GM12801 (cell line): ENCODE measurements around the gene PROZ.

Experiments
- TF ChIP-seq, protein P1 (sequence below): IDR thresholded peaks from one replicate; pipeline ENCODE4 v1.5.1; 2011; ENCODE audit warnings: control low read depth; ENCODE audit not compliant: insufficient read length; ENCODE audit errors: extremely low read depth

PROZ gene

DNA sequence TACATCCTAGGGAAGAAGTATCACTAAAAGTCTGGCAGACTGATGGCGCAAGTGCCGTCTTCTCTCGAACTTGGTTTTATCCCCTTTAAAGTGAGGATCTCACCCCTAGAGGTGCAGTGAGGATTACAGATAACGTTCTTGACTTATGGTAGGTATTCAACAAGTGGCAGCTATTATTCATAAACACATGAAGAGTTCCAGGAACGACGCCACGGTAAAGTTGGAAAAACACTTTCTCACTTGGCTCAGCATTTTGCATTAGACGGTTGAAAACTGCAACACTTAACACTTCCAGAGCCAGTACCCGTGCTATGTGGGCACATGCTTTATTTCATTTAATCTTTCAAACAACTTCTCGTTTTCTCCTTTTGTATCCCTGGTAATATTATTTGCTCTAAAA lies 8.7 kb downstream of the PROZ start:
- TF ChIP-seq, protein P1, sequence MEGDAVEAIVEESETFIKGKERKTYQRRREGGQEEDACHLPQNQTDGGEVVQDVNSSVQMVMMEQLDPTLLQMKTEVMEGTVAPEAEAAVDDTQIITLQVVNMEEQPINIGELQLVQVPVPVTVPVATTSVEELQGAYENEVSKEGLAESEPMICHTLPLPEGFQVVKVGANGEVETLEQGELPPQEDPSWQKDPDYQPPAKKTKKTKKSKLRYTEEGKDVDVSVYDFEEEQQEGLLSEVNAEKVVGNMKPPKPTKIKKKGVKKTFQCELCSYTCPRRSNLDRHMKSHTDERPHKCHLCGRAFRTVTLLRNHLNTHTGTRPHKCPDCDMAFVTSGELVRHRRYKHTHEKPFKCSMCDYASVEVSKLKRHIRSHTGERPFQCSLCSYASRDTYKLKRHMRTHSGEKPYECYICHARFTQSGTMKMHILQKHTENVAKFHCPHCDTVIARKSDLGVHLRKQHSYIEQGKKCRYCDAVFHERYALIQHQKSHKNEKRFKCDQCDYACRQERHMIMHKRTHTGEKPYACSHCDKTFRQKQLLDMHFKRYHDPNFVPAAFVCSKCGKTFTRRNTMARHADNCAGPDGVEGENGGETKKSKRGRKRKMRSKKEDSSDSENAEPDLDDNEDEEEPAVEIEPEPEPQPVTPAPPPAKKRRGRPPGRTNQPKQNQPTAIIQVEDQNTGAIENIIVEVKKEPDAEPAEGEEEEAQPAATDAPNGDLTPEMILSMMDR, result no peak

GRCh38 chr13:113167575-113167974 lies 9.1 kb downstream of the PROZ start:
- TF ChIP-seq, protein P1, result no peak

GRCh38 chr13:113168211-113168610 lies 9.8 kb downstream of the PROZ start:
- TF ChIP-seq, protein P1, result no peak

GRCh38 chr13:113169277-113170272 lies 11.1 kb downstream of the PROZ start:
- TF ChIP-seq, protein P1, result no peak

DNA sequence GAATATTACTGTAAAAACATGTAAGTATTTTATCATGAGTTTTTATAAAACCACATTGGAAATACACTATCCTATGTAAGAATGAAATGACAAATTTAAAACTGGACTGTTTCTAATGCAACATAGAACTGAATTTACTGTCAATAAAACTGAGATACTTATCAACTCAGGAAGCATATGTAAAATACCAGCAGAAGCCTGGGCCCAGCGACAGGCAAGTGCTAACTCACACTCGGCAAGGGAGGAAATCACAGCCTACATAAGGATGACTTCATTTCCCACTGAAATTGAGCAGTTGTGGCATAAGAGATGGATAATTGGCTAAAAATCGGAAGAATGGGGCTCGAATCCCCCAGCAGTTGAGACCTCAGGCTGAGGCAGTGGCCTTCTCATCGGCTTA lies 12.1 kb downstream of the PROZ start:
- TF ChIP-seq, protein P1, result no peak

DNA sequence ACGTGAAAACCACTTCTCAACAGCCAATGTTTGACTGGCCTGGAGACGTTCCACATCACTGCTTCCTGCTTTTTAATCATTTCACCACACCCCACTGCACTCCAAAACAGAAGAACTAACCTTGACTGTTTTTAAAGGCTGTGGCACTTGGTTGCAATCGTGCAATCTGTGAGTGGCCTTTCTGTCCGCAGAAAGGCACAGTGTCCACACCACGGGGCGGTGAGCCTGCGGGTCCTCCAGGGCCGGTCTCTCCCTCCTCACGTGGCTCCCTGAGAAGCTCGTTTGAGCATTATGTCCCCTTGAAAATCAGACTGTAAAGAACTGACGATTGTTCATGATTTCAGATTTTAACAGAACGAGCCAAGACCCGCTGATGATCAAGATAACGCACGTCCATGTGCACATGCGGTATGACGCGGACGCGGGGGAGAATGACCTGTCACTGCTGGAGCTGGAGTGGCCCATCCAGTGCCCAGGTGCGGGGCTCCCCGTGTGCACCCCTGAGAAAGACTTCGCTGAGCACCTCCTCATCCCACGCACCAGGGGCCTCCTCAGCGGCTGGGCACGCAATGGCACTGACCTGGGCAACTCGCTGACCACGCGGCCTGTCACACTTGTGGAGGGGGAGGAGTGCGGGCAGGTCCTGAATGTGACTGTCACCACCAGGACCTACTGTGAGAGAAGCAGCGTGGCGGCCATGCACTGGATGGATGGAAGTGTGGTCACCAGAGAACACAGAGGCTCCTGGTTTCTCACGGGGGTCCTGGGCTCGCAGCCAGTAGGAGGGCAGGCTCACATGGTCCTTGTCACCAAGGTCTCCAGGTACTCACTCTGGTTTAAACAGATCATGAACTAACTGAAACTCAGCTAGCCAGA lies 13.0 kb downstream of the PROZ start:
- TF ChIP-seq, protein P1, result no peak

DNA sequence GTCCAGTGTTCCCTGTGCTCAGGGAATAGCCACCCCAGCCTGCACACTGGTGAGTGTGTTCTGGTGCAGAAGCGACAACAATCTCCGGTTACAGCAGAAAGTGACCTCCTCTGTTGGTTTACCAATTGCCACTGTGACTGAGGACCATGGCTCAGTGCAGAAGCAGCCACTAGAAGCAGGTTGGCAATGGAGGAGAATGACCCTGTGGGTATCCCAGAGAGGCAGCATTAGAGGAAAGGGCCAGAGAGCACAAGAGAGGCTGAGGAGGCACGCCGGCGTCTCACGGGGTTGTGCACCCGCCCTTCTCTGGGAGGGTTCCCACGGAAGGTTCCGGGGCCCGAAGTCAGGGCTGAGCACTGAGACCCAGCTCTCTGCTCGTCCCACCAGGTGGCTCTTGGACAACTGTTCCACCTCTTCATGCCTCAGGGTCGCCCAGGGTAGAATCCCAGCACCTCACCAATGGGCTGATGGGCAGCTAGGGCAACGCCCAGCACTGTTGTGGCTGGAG lies 14.0 kb downstream of the PROZ start:
- TF ChIP-seq, protein P1, result no peak
